GM12872 (cell line): Measurements from ENCODE around the gene GGA1.
A peak's percentile ranks its signal among the peaks of the same experiment; 100 is the strongest.

ENCODE experiments used
- TF ChIP-seq, protein P1 (sequence below): IDR thresholded peaks from 3 replicates; pipeline ENCODE4 v1.5.1; 2011; ENCODE audit warnings: low read depth, mild to moderate bottlenecking, low read length, moderate library complexity; ENCODE audit not compliant: insufficient read depth

Gene GGA1

GRCh38 chr22:37672206-37672919 is 63.7 kb downstream of the GGA1 start:
- TF ChIP-seq, protein P1, sequence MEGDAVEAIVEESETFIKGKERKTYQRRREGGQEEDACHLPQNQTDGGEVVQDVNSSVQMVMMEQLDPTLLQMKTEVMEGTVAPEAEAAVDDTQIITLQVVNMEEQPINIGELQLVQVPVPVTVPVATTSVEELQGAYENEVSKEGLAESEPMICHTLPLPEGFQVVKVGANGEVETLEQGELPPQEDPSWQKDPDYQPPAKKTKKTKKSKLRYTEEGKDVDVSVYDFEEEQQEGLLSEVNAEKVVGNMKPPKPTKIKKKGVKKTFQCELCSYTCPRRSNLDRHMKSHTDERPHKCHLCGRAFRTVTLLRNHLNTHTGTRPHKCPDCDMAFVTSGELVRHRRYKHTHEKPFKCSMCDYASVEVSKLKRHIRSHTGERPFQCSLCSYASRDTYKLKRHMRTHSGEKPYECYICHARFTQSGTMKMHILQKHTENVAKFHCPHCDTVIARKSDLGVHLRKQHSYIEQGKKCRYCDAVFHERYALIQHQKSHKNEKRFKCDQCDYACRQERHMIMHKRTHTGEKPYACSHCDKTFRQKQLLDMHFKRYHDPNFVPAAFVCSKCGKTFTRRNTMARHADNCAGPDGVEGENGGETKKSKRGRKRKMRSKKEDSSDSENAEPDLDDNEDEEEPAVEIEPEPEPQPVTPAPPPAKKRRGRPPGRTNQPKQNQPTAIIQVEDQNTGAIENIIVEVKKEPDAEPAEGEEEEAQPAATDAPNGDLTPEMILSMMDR, result peak; percentile 27; the same call in 1 of the 3 replicates

GRCh38 chr22:37672920-37673455 is 64.4 kb downstream of the GGA1 start:
- TF ChIP-seq, protein P1, result no peak

DNA sequence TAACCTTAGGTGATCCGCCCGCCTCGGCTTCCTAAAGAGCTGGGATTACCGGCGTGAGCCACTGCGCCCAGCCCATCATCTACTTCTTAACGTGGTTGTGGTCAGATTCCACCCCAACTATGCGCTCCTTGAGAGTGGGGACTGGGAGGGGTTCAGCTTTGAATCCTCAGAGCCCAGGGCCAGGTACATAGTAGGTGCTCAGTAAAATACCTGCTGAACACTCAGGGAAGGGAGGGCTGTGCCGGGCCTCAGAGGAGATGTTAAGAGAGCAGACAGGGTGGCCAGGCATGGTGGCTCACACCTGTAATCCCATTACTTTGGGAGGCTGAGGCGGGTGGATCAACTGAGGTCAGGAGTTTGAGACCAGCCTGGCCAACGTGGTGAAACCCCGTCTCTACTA is 65.6 kb downstream of the GGA1 start:
- TF ChIP-seq, protein P1, result no peak

DNA sequence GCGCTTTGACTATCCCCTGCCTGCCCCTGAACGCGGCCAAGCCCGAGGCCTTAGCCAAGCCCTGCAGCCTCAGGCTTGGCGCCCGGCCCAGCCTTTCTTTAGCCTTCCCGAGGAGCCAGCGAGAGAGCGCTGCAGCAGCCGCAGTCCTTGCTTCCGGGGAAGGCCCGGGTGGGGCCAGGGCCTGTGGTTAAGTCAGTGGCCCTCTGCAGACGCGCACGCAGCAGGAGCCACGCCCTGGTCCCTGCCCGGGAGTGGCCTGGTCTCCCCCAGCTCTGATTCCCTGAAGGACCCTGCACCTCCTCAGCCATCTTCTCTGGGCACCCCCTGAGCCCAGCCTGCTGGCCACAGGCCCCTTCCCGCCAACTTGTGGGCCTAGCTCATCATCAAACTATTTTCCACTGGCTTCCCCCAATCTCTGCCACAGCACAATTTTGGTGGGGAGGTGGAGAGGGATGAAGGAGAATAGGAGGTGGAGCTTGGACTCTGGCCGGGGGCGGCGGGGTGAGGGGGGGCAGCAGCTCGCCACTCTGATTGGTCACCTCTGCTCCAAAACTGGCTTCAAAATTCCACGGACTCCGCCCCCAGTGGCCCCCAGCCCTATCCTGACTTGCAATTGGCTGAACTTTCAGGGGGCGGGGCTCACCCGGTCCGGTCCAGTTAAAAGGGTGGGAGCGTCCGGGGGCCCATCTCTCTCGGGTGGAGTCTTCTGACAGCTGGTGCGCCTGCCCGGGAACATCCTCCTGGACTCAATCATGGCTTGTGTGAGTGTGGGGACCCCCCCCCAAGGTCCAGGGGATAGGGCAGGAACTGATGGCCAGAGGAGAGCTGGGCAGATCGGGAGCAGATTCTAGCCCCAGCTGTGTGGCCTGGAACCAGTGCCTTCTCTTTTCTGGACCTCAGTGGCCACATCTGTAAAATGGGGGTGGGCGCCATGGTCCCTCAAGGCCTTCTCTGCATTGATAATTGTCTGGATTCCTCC is 66.6 kb downstream of the GGA1 start, which contains the start of gene LGALS1:
LGALS1 (plus strand) TSS at position 686 of the 979 bp plus-strand sequence; CDS start at position 753, 67 bp downstream.
- TF ChIP-seq, protein P1, result no peak

GRCh38 chr22:37675930-37676735 is 67.5 kb downstream of the GGA1 start:
- TF ChIP-seq, protein P1, result no peak

DNA sequence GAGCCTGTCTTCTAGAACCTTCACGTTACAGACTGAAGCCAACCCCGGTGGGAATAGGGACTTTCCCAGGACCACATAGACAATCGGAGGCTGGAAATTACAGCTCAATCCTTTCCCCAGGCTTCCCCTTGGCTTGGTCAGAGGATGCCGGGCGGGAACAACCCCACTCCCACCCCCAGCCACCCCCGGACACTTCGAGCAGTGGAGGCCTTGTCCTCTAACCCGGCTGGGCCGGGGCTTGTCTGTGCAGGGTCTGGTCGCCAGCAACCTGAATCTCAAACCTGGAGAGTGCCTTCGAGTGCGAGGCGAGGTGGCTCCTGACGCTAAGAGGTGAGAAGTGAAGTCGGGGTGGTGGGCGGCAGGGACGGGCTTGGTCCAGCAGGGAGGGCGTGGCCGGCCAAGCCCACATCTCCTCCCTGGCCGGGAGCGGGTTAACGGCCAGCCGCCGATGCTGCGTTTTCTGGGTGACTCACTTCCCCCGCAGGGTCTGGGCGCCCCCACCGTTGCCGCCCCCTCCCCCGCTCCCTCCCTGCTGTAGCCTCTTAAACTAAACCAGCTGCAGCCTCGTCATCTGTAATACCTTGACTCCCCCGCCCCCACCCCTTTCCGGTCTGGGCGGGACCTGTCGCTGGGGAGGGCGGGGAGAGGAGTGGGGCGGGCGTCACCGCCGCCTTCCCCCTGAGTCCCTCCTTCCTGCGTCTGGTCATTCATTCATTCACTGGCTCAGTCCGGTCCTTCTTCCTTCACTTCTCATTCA is 68.3 kb downstream of the GGA1 start:
- TF ChIP-seq, protein P1, result no peak
